Measurements from ENCODE around the gene FOXN4.

DNA sequence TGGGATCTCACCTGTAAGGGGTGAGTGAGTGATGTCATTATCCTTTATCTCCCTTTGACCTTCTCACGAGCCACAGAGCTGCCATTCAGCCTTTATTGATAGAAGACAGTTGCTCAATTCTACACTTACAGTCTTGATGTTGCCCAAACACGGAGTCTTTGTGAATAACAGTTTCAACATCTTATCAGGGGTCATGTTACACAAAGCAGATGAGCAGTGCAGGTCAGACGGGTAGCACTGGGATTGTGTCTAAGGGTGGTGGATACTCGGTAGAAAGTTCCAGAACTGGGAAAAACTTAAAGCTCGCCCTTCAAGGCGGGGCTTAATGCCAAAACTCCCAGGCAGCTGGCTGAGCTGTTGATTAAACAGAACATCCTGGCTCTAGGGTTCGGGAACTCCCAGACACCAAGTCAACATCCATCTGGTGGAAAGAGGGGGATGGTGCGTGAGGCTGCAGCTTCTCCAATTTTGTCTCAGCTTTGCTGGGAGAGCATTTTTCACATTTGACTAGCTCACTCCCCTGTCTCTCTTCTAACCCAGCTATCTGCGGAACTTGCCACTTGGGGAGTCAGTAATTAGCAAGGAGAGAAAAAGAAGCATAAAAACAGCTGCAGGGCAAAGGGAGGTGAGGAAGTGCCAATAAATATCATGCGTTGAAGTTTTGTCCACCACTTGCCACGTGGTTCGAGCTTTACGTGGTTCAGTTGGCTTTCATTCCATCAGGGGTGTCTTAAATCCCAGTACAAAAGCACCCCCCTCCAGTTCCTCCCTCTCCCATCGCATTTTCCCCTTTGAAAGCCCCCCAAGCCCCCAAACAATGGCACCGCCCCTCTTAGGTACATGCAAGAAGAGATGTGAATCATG is 31.0 kb downstream of the FOXN4 start:
- peak in 2 of 4 experiments; percentile 6 to 22 for TF ChIP-seq CTCF (IDR thresholded peaks at IDR 0.05)
- TF ChIP-seq POLR2A (IDR thresholded peaks at IDR 0.05), result no peak
- no peak for TF ChIP-seq POLR2AphosphoS5 (IDR thresholded peaks at IDR 0.05)
- no peak for TF ChIP-seq EP300 (IDR thresholded peaks at IDR 0.05)
